Natural killer cell (primary cell): ENCODE data around the gene ST8SIA2. TPM values are rescaled to one million over a fixed set of nuclear protein-coding genes. Genes with fewer than 3 reads are reported as not detected.

Source experiments
- ATAC-seq, 3 donors: fragments of 150-1000 bp in 2 of 3; fragments of 200-7000 bp in 1 of 3; cut with Tn5 transposase; 1 replicate in 1 of 3; 2 replicates in 2 of 3; pipeline ENCODE4 v1.10.0; 2021; ENCODE audit warnings: mild to moderate bottlenecking in 2 of 3, moderate library complexity in 2 of 3
- DNase-seq, 2 donors: peaks; one replicate each; pipeline versions ENCODE4 v3.0.0 to v3.0.0-alpha.2; 2013 to 2021; ENCODE audit warnings: mixed read lengths in 1 of 2
- H3K27ac ChIP-seq: one replicate; pipeline ENCODE4 v1.5.1; 2013; ENCODE audit warnings: mild to moderate bottlenecking, low read length
- H3K27me3 ChIP-seq: one replicate; pipeline ENCODE4 v1.6.1; 2013; ENCODE audit warnings: low read length; ENCODE audit not compliant: control insufficient read depth, insufficient read depth
- H3K36me3 ChIP-seq: one replicate; pipeline ENCODE4 v1.6.1; 2013; ENCODE audit warnings: low read length; ENCODE audit not compliant: control insufficient read depth, insufficient read depth
- H3K4me1 ChIP-seq: one replicate; pipeline ENCODE4 v1.6.1; 2013; ENCODE audit warnings: low read length; ENCODE audit not compliant: control insufficient read depth, insufficient read depth
- H3K4me3 ChIP-seq: one replicate; pipeline ENCODE4 v1.5.1; 2013; ENCODE audit warnings: low read length
- H3K9me3 ChIP-seq: one replicate; pipeline ENCODE4 v1.6.1; 2013; ENCODE audit warnings: low read length; ENCODE audit not compliant: control insufficient read depth, insufficient read depth
- H3K27ac Mint-ChIP-seq, 2 donors: one replicate each; pipeline ENCODE4 v1.8.0; 2022; ENCODE audit warnings: mild to moderate bottlenecking in 2 of 2, mixed read lengths in 2 of 2, moderate library complexity in 1 of 2
- H3K27me3 Mint-ChIP-seq, 2 donors: one replicate each; pipeline ENCODE4 v1.8.0; 2022; ENCODE audit warnings: low read depth in 2 of 2, mixed read lengths in 2 of 2
- H3K36me3 Mint-ChIP-seq: one replicate; pipeline ENCODE4 v1.8.0; 2022; ENCODE audit warnings: mixed read lengths
- H3K4me1 Mint-ChIP-seq, 2 donors: one replicate each; pipeline ENCODE4 v1.8.0; 2022; ENCODE audit warnings: mixed read lengths in 2 of 2
- H3K4me3 Mint-ChIP-seq: one replicate; pipeline ENCODE4 v1.8.0; 2022; ENCODE audit warnings: mild to moderate bottlenecking, moderate library complexity, mixed read lengths
- H3K9me3 Mint-ChIP-seq, 2 donors: one replicate each; pipeline ENCODE4 v1.8.0; 2022; ENCODE audit warnings: mixed read lengths in 2 of 2
- CTCF ChIP-seq: fragments of 200-600 bp; IDR thresholded peaks from one replicate; pipeline ENCODE4 v1.8.0; 2022; ENCODE audit warnings: antibody characterized with exemption
- WGBS: methylation state at CpG from one replicate; pipeline ENCODE4 v1.1.7; 2013; ENCODE audit warnings: missing lambda C conversion rate; ENCODE audit not compliant: insufficient coverage; 5-methylcytosine and 5-hydroxymethylcytosine counted together
- intact Hi-C: fragments of 100-400 bp; cut with micrococcal nuclease; formaldehyde crosslinking; loops from one replicate; pipeline ENCODE4 v1.14.2; 2022
- total RNA-seq, 4 donors: library from RNA; stranded (reverse); fragments of 120-200 nt in 1 of 4; gene quantifications; one replicate each; pipeline versions ENCODE4 v1.2.3 to v1.2.4, GENCODE V29; 2013 to 2022

Gene ST8SIA2
- total RNA-seq, 3 donors from 2014 or later (not counting 1 experiment from before 2014, with no cell fraction given), result not detected

- H3K9me3 Mint-ChIP-seq, result no peaks in the 10 kb centered on the region
- ATAC-seq, result no peak
Measured at GRCh38 chr15:92495446-92495845, 101.8 kb downstream of the ST8SIA2 start.

GRCh38 chr15:92499731-92500530 lies 106.2 kb downstream of the ST8SIA2 start:
- Histone ChIP-seq H3K36me3 (no peaks in the 10 kb centered on the region), H3K4me1 (no peaks in the 10 kb centered on the region), H3K27ac (no peak overlapping the region), H3K9me3 (no peaks in the 10 kb centered on the region), H3K27me3 (no peaks in the 10 kb centered on the region), H3K4me3 (no peak overlapping the region)
- TF ChIP-seq CTCF, result no peak
- no peak overlapping the region for H3K27ac Mint-ChIP-seq
- WGBS, result 87% methylated on average over 8 of the region's 13 CpGs
- no peak overlapping the region for H3K4me3 Mint-ChIP-seq
- H3K9me3 Mint-ChIP-seq, result no peaks in the 10 kb centered on the region
- DNase-seq (no peak), ATAC-seq (no peak)
- H3K36me3 Mint-ChIP-seq, result no peaks in the 10 kb centered on the region
- no peaks in the 10 kb centered on the region for H3K4me1 Mint-ChIP-seq
- peaks cover 21 to 41% of the 10 kb centered on the region in 2 donors for H3K27me3 Mint-ChIP-seq
- intact Hi-C loops, result no loop called here

More at GRCh38 chr15:92495446-92495845, 101.8 kb downstream of the ST8SIA2 start:
- Histone ChIP-seq H3K27ac (no peak overlapping the region), H3K4me3 (no peak overlapping the region), H3K4me1 (no peaks in the 10 kb centered on the region), H3K9me3 (no peaks in the 10 kb centered on the region), H3K36me3 (no peaks in the 10 kb centered on the region), H3K27me3 (no peaks in the 10 kb centered on the region)
- no peak for DNase-seq
- H3K4me3 Mint-ChIP-seq, result no peak overlapping the region
- peaks cover 9 to 25% of the 10 kb centered on the region in 2 donors for H3K27me3 Mint-ChIP-seq
- H3K4me1 Mint-ChIP-seq, result no peaks in the 10 kb centered on the region
- TF ChIP-seq CTCF, result no peak
- no peaks in the 10 kb centered on the region for H3K36me3 Mint-ChIP-seq
- 90% methylated on average over 3 of the region's 3 CpGs for WGBS
- intact Hi-C loops, result no loop called here
- H3K27ac Mint-ChIP-seq, result no peak overlapping the region

- Mint-ChIP-seq H3K27ac (no peak overlapping the region), H3K27me3 (peaks cover 22 to 44% of the 10 kb centered on the region in 2 donors), H3K36me3 (peaks cover 7% of the 10 kb centered on the region), H3K4me1 (no peaks in the 10 kb centered on the region), H3K9me3 (peaks cover 2 to 5% of the 10 kb centered on the region in 2 donors), H3K4me3 (no peak overlapping the region)
- no peaks in the 10 kb centered on the region for H3K27me3 ChIP-seq
- TF ChIP-seq CTCF, result no peak
- H3K4me1 ChIP-seq, result no peaks in the 10 kb centered on the region
- no peaks in the 10 kb centered on the region for H3K9me3 ChIP-seq
- no peak overlapping the region for H3K4me3 ChIP-seq
- no peak overlapping the region for H3K27ac ChIP-seq
- intact Hi-C loops, result no loop called here
- 61% methylated on average over 4 of the region's 7 CpGs for WGBS
- H3K36me3 ChIP-seq, result no peaks in the 10 kb centered on the region
- DNase-seq (no peak), ATAC-seq (no peak)
Measured at GRCh38 chr15:92502336-92502735, 108.7 kb downstream of the ST8SIA2 start.
